K562 (cell line): Measurements from ENCODE around the gene MGAT4B. TPM values are rescaled to one million over a fixed set of nuclear protein-coding genes. Genes with fewer than 3 reads are reported as not detected.
A peak's percentile ranks its signal among the peaks of the same experiment; 100 is the strongest.

ENCODE experiments used
- ATF3 ChIP-seq, 2 experiments: fragments of 450-650 bp in 1 of 2; sonication (generic) in 1 of 2; formaldehyde crosslinking in 1 of 2; IDR thresholded peaks in 1 of 2; conservative IDR thresholded peaks in 1 of 2; 2 replicates each; pipeline versions ENCODE4 v1.6.1 to v1.8.1; 2016 to 2023; ENCODE audit warnings: mild to moderate bottlenecking in 2 of 2, moderate library complexity in 2 of 2, inconsistent platforms in 1 of 2, missing genetic modification reagents in 1 of 2
- REST ChIP-seq, 2 experiments: fragments of 450-650 bp; formaldehyde crosslinking in 1 of 2; IDR thresholded peaks; 2 replicates each; pipeline versions ENCODE4 v1.4.0 to v1.6.1; 2014 to 2020; ENCODE audit warnings: mild to moderate bottlenecking in 2 of 2, borderline replicate concordance in 1 of 2, low read depth in 1 of 2
- SMC3 ChIP-seq: conservative IDR thresholded peaks from 2 replicates; pipeline ENCODE4 v1.6.1; 2011; ENCODE audit warnings: low read depth, low read length, improper control_type of control experiment; ENCODE audit not compliant: insufficient read depth
- polyA plus RNA-seq, 8 experiments: library from polyadenylated mRNA; depleted of rRNA in 4 of 8; stranded (reverse) in 5 of 8; unstranded in 3 of 8; fragments of >200 nt; fragmentation: Nextera tagmentation in 2 of 8; fragmentation: Illumina TruSeq in 1 of 8; extraction: Ambion mirVana in 2 of 8; extraction: Trizol in 1 of 8; gene quantifications; 2 replicates each; pipeline versions ENCODE4 v1.2.1 to v1.2.3, GENCODE V29; 2011 to 2014; ENCODE audit warnings: inconsistent platforms in 1 of 8, missing spikeins in 1 of 8
- total RNA-seq, 7 experiments: library from RNA; depleted of rRNA in 6 of 7; stranded (reverse); fragments of >200 nt in 6 of 7; fragmentation: Illumina TruSeq in 2 of 7; extraction: Trizol in 2 of 7; gene quantifications; 2 replicates each; pipeline versions ENCODE4 v1.2.1 to v1.2.3, GENCODE V29; 2011 to 2021; ENCODE audit warnings: low replicate concordance in 1 of 7

The MGAT4B gene
- total and polyA plus RNA-seq, 9 of the 15 experiments (the other 6 are each of a cell fraction or from before 2014, with no cell fraction given), result 0.34 to 133 (median 75.4) TPM

DNA sequence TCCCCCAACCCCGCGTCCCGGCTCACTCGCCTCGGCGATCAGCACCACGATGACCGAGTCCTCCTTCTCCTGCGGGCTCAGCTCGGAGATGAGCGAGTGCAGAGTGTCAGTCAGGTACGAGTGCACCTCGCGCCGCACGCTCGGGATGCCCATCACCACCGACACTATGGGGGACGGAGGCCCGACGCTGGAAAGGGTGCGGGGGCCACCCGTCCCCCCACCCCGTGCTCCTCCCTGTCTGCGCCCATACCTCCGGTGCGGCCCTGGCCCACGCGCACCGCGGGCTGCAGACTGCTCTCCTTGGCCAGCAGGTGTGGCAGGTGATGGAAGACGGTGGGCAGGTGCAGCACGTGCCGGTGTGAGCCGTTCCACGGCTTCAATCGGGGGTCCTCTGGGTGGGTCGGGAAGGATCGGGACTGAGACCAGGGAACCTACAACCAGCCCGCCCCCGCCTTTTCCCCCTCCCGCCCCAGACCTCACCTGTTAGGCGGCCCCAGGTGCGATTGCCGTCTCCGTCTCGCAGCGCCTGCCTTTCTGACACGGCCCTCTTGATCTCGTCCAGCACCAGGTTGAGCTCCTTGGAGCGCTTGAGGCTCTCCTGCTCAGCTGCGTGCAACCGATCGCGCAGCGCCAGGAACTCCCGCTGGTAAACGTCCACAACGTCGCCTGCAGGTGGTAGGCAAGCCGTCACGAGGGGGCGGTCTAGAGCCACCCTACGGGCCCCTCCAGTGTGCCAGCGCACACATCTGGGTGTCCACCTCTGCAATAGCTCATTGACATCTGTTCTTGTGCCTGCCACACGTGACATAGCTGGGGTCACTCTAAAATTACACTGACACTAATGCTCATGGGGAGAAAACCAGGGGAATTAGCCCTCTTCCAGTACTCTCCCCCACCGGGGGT is 5.1 kb downstream of the MGAT4B start (continued):
- TF ChIP-seq ATF3 (IDR thresholded peaks at IDR 0.05) (peak; percentile 53; the same call in 1 of the 2 replicates), ATF3 (CRISPR knock-in tag; conservative IDR thresholded peaks at IDR 0.05) (no peak), REST (IDR thresholded peaks at IDR 0.05; ENCODE audit: borderline replicate concordance) (peak; percentile 41), REST (CRISPR knock-in tag; IDR thresholded peaks at IDR 0.05; ENCODE audit: low read depth) (no peak), SMC3 (peak; percentile 32; the same call in 1 of the 2 replicates)
- TF ChIP-seq, all 486 proteins: peak for 10
